Fibroblast of pulmonary artery (primary cell): Measurements from ENCODE around the gene SLCO1B1.

ENCODE experiments used
- DNase-seq: peaks from one replicate; pipeline ENCODE4 v3.0.0-alpha.2; 2010; ENCODE audit warnings: low read depth
- H3K4me3 ChIP-seq: replicated peaks from 2 replicates; pipeline ENCODE4 v1.5.1; 2011; ENCODE audit warnings: low read depth, mild to moderate bottlenecking, control low read depth, low read length, moderate library complexity
- TF ChIP-seq, protein P1 (sequence below): IDR thresholded peaks from 2 replicates; pipeline ENCODE4 v1.5.1; 2011; ENCODE audit warnings: mild to moderate bottlenecking, control low read depth, low read length, inconsistent platforms; ENCODE audit errors: missing control alignments

The SLCO1B1 gene

DNA sequence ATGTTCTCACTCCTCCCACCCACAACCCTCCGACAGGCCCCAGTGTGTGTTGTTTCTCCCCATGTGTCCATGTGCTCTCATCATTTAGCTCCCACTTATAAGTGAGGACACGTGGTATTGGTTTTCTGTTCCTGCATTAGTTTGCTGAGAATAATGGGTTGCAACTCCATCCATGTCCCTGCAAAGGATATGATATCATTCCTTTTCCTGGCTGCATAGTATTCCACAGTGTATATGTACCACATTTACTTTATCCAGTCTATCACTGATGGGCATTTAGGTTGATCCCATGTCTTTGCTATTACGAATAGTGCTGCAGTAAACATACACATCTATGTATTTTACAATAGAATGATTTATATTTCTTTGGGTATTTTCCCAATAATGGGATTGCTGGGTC, 126.2 kb downstream of the SLCO1B1 start:
- TF ChIP-seq, protein P1, sequence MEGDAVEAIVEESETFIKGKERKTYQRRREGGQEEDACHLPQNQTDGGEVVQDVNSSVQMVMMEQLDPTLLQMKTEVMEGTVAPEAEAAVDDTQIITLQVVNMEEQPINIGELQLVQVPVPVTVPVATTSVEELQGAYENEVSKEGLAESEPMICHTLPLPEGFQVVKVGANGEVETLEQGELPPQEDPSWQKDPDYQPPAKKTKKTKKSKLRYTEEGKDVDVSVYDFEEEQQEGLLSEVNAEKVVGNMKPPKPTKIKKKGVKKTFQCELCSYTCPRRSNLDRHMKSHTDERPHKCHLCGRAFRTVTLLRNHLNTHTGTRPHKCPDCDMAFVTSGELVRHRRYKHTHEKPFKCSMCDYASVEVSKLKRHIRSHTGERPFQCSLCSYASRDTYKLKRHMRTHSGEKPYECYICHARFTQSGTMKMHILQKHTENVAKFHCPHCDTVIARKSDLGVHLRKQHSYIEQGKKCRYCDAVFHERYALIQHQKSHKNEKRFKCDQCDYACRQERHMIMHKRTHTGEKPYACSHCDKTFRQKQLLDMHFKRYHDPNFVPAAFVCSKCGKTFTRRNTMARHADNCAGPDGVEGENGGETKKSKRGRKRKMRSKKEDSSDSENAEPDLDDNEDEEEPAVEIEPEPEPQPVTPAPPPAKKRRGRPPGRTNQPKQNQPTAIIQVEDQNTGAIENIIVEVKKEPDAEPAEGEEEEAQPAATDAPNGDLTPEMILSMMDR, result no peak
- DNase-seq, result no peak
- no peak overlapping the region for H3K4me3 ChIP-seq

DNA sequence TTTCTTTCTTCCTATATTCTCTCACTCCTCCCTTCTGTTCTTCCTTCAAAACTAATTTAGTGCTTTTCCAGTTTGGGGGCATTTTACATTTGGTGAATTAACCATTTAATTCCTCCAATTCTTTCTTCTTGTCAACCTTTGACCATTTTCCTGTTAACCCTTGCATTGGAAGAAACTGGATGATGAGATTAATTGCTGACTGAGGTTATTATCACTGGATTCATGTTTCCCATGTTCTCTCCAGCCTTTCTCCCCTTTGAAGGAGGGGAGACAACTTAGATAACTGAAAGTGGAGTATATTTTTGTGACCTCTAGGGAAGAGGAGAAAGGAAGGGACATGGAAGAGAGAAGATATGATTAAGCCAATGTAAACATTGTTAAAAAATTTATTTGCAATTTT, 133.2 kb downstream of the SLCO1B1 start:
- no peak overlapping the region for H3K4me3 ChIP-seq
- TF ChIP-seq, protein P1, result no peak
- DNase-seq, result no peak

DNA sequence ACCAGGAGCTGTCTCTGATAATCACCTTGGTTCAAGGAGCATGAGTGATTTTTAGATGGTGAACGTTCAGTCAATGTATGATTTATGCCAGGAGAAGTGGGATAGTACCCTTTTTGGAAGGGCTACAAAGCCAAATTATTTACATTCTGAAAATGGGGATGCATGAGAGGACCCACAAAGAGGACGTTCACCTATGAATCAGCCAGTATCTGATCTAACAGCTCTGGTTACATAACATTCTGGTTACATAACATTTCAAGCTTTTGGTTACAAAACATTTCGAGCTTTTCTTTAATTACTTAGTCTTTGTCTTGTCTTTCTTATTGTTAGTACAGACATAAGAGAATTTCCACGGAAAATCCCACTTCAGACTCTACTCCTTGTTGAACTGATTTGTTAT, 134.9 kb downstream of the SLCO1B1 start:
- H3K4me3 ChIP-seq, result no peak overlapping the region
- DNase-seq, result no peak
- TF ChIP-seq, protein P1, result no peak

- DNase-seq, result no peak
- TF ChIP-seq, protein P1, result no peak
- H3K4me3 ChIP-seq, result no peak overlapping the region
These were observed 145.8 kb downstream of the SLCO1B1 start for GRCh38 chr12:21276826-21277225.
